Kidney epithelial cell (primary cell): Measurements from ENCODE around the gene ITGA4. TPM values are rescaled to one million over a fixed set of nuclear protein-coding genes. Genes with fewer than 3 reads are reported as not detected.

Source experiments
- DNase-seq: peaks from one replicate; pipeline ENCODE4 v3.0.0-alpha.2; 2010; ENCODE audit warnings: low read depth
- H3K27me3 ChIP-seq: 2 replicates; pipeline ENCODE4 v1.6.0; 2011; ENCODE audit warnings: low read length; ENCODE audit not compliant: control insufficient read depth, insufficient read depth
- H3K36me3 ChIP-seq: 2 replicates; pipeline ENCODE4 v1.5.1; 2011; ENCODE audit warnings: low read length; ENCODE audit not compliant: control insufficient read depth, insufficient read depth
- H3K4me3 ChIP-seq: 2 replicates; pipeline ENCODE4 v1.5.1; 2011; ENCODE audit warnings: low read depth, mild to moderate bottlenecking, control low read depth, low read length
- total RNA-seq: library from RNA; depleted of rRNA; stranded (reverse); fragments of >200 nt; gene quantifications from 2 replicates; pipeline ENCODE4 v1.2.3, GENCODE V29; 2015
- TF ChIP-seq, protein P1 (sequence below): IDR thresholded peaks from 2 replicates; pipeline ENCODE4 v1.5.1; 2011; ENCODE audit warnings: mild to moderate bottlenecking, moderate library complexity, low read length, control low read depth, inconsistent platforms; ENCODE audit not compliant: insufficient read depth, poor library complexity, severe bottlenecking

The ITGA4 gene
- total RNA-seq, 1 donor from 2014 or later, result 11.0 TPM

- no peaks in the 10 kb centered on the region for H3K36me3 ChIP-seq
- TF ChIP-seq, protein P1, sequence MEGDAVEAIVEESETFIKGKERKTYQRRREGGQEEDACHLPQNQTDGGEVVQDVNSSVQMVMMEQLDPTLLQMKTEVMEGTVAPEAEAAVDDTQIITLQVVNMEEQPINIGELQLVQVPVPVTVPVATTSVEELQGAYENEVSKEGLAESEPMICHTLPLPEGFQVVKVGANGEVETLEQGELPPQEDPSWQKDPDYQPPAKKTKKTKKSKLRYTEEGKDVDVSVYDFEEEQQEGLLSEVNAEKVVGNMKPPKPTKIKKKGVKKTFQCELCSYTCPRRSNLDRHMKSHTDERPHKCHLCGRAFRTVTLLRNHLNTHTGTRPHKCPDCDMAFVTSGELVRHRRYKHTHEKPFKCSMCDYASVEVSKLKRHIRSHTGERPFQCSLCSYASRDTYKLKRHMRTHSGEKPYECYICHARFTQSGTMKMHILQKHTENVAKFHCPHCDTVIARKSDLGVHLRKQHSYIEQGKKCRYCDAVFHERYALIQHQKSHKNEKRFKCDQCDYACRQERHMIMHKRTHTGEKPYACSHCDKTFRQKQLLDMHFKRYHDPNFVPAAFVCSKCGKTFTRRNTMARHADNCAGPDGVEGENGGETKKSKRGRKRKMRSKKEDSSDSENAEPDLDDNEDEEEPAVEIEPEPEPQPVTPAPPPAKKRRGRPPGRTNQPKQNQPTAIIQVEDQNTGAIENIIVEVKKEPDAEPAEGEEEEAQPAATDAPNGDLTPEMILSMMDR, result no peak
- H3K4me3 ChIP-seq, result no peak overlapping the region
- H3K27me3 ChIP-seq, result no peaks in the 10 kb centered on the region
- DNase-seq, result no peak
Observed at GRCh38 chr2:181421131-181421458, 36.1 kb upstream of the ITGA4 start.

DNA sequence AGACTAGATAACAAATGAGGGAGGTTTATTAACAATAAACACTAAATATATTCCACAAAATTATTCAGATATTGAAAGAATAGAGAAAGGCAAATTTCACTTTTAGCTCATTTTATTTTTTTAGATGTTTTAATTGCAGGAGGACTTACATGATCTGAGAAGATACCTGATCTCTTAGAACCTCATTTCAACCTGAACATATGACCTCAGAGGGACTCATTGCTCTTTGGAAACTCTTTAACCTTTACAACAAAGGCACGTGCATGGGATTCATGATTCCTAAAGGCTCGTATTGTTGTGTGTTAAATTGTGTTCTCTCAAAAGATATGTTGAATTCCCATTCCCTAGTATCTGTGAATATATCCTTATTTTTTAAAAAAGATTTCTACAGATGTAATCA, 35.7 kb upstream of the ITGA4 start:
- Histone ChIP-seq H3K27me3 (no peaks in the 10 kb centered on the region), H3K36me3 (no peaks in the 10 kb centered on the region), H3K4me3 (no peak overlapping the region)
- TF ChIP-seq, protein P1, result no peak
- DNase-seq, result no peak

- H3K27me3 ChIP-seq, result no peaks in the 10 kb centered on the region
- no peak overlapping the region for H3K4me3 ChIP-seq
- no peaks in the 10 kb centered on the region for H3K36me3 ChIP-seq
- no peak for DNase-seq
- TF ChIP-seq, protein P1, result no peak
Observed at GRCh38 chr2:181426672-181427071, 30.5 kb upstream of the ITGA4 start.

DNA sequence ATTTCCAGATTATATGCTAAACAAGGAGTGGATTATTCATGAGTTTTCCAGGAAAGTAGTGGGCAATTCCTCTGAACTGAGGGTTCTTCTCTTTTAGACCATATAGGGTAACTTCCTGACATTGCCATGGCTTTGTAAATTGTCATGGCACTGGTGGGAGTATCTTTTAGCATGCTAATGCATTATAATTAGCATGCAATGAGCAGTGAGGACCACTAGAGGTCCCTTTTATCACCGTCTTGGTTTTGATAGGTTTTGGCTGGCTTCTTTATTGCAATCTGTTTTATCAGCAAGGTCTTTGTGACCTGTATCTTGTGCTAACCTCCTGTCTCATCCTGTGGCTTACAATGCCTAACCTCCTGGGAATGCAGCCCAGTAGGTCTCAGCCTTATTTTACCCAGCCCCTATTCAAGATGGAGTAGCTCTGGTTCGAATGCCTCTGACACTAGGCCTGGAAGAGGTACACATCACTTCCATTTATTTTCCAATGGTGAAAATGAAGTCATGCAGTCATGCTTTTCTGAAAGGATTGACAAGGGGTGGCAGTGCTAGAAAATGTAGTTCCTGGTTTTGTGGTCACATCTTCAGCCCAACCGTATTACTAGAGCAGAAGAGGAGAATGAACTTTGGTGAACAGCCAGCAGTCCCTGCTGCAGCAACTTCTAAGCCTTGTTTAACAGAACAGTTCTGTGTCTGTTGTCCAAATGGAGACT, 26.6 kb upstream of the ITGA4 start:
- H3K4me3 ChIP-seq, result no peak overlapping the region
- DNase-seq, result no peak
- H3K36me3 ChIP-seq, result no peaks in the 10 kb centered on the region
- TF ChIP-seq, protein P1, result peak; percentile 17
- no peaks in the 10 kb centered on the region for H3K27me3 ChIP-seq

DNA sequence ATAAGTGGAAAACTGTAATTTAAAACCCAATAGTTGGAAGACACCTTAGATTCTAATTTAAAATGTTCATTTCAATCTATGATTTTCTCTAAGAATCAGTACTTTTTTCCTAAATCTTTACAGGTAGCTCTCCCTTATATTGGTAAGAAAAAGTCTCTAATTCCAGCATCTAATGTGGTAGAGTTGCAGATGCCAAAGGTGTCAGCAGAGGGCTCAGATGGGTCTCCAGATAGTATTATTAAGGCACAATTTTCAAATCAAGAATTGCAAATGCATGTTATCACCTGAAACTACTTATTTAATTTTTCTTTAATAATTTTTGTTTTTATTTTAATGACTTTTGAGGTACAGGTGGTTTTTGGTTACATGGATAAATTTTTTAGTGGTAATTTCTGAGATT, 25.5 kb upstream of the ITGA4 start:
- DNase-seq, result no peak
- TF ChIP-seq, protein P1, result no peak
- H3K27me3 ChIP-seq, result no peaks in the 10 kb centered on the region
- no peak overlapping the region for H3K4me3 ChIP-seq
- H3K36me3 ChIP-seq, result no peaks in the 10 kb centered on the region

DNA sequence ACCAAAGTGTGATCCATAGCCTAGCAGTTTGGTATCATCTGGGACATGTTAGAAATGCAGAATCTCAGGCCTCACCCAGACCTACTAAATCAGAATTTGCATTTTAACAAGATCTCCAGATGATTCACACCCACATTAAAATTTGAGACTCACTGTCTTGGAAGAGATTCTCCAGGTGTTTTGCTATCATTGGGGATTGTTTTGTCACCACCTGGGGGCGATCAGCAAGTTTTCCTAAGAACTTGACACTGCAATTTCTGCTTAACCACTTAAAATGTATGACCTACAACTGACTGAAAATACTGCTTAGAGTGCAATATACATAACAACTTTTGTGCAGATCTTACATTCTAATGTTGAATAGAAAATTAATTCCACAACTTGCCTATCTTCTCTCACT, 18.9 kb upstream of the ITGA4 start:
- no peak for DNase-seq
- no peak overlapping the region for H3K4me3 ChIP-seq

More for the DNA sequence above, 18.9 kb upstream of the ITGA4 start:
- no peaks in the 10 kb centered on the region for H3K27me3 ChIP-seq
- TF ChIP-seq, protein P1, result peak; percentile 36
- H3K36me3 ChIP-seq, result no peaks in the 10 kb centered on the region
